ENCODE data around the gene ADAMTS14. TPM values are rescaled to one million over a fixed set of nuclear protein-coding genes. Genes with fewer than 3 reads are reported as not detected.
"Not testable (repeated sequence)": the region's sequence is repeated elsewhere in the genome, so short reads cannot be mapped to it uniquely, and the experiment has no call there.

The ADAMTS14 gene
- total and polyA plus RNA-seq, 4 experiments from 2014 or later, result not detected

DNA sequence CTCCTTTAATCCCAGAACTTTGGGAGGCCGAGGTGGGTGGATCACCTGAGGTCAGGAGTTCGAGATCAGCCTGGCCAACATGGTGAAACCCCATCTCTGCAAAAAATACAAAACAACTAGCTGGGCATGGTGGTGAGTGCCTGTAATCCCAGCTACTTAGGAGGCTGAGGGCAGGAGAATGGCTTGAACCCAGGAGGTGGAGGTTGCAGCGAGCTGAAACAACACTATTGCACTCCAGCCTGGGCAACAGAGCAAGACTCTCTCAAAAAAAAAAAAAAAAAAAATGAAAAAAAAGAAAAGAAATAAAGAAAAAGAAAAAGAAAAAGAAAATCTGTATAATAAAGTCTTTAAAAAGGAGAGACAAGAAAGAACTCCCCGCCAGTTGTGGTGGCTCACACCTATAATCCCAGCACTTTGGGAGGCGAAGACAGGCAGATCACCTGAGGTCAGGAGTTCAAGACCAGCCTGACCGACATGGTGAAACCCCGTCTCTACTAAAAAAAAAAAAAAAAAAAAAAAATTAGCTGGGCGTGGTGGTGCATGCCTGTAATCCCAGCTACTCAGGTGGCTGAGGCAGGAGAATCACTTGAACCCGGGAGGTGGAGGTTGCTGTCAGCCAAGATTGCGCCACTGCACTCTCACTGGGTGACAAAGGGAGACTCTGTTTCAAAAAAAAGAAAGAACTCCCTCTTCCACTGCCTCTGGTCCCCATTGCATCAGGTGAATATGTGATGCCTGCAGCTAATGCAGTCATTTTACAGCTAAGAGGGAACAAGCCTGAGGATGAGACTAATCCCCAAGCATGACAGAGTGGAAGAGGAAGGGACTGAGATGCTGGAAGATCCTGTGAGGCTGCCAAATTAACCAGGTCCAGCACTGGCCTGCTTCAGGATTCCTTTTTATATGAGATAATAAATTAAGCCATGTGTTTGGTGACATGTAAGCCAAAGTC, 8.6 kb upstream of the ADAMTS14 start:
- H3K4me1 Mint-ChIP-seq; H3K27me3 Mint-ChIP-seq; H3K4me1 ChIP-seq (ENCODE audit: insufficient read depth, low read length); DNase-seq; H3K27ac ChIP-seq (ENCODE audit: low read depth, low read length); H3K9me3 ChIP-seq (ENCODE audit: control insufficient read depth in 1 of 2, low read length in 2 of 2); H3K36me3 Mint-ChIP-seq; H3K27ac Mint-ChIP-seq; POLR2A ChIA-PET (ENCODE audit: partially characterized antibody); H3K27me3 ChIP-seq (ENCODE audit: insufficient read depth, low read length); intact Hi-C loops (cut with micrococcal nuclease); CTCF ChIA-PET (ENCODE audit: partially characterized antibody); H3K9me3 Mint-ChIP-seq; H3K4me3 ChIP-seq (ENCODE audit: low read length in 2 of 2); H3K36me3 ChIP-seq (ENCODE audit: insufficient read depth, low read length); H3K4me3 Mint-ChIP-seq: not testable (repeated sequence)

DNA sequence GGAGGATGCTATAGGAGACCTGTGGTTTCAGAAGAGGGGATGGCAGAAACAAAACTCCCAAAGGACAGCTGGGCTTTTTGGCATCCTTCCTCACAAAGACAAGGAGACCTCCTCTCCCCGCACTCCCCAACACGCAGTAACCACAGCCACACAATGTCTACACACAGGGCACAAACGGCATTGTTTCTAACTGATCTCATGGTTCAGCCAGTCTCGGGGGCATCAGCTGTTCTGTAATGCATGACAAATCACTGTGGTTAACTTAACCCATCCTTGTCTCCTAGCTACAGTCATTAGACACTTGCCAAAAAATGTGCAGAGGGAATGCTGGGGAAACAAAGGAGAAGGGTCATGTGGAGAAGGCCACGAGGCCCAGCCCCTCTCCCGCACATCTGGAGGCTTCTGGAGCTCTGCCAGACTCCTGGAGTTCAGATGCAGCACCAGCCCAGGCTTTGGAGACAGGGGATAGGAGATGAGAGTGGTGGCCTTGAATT, 7.6 kb upstream of the ADAMTS14 start:
- peaks cover 5% of the 10 kb centered on the region for H3K27me3 ChIP-seq (ENCODE audit: insufficient read depth, low read length)

DNA sequence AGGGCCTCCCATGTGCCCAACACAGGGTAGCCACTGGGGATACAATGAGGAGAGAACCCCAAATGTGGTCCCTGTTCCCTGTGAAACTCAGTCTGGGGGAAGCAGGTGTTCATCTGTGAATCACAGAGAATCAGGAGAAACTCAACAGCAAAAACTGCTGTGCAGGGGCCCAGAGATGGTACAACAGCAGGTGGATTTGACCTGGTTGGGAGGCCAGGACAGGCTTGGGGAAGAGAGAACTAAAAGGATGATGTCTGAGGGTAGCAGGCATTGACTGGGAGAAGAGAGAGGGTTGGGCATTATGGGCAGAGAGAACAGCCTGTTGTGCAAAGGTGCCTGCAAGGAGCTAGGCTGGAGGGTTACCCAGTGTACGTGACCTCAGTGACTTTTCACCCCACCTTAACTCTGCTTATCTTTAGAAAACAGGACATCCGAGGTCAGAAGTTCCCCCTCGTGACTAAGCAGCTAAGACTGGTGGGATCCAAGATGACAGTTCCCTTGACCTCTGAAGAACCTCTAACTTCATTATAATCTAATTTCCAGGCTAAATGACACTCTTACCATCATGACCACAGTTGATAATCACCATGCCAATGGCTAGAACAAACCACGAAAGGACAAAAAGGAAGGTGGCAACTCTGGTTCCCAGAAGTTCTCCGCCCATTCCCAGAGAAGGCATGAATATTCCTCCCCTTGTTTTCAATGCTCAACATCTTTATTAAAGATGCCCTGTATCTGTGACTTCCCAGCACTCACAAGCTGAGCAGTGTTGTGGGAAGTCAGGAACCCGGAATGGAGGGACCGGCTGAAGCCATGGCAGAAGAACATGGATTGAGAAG, 5.1 kb upstream of the ADAMTS14 start:
- Mint-ChIP-seq H3K36me3 (no peaks in the 10 kb centered on the region), H3K27ac (peak overlapping the region in 1 of 7 donors; percentile 47), H3K9me3 (peaks cover 0 to 5% (median 0%) of the 10 kb centered on the region in 8 donors), H3K4me1 (peaks cover 0 to 4% (median 3%) of the 10 kb centered on the region in 4 donors), H3K4me3 (no peak overlapping the region), H3K27me3 (peaks cover 12 to 15% of the 10 kb centered on the region in 2 donors)
- CTCF ChIA-PET (ENCODE audit: partially characterized antibody), result no interaction called here
- no peaks in the 10 kb centered on the region for H3K36me3 ChIP-seq (ENCODE audit: insufficient read depth, low read length)
- POLR2A ChIA-PET (ENCODE audit: partially characterized antibody), result no interaction called here
- H3K27ac ChIP-seq (ENCODE audit: low read depth, low read length), result no peak overlapping the region
- no peaks in the 10 kb centered on the region for H3K9me3 ChIP-seq (ENCODE audit: control insufficient read depth in 1 of 2, low read length in 2 of 2)
- intact Hi-C loops (cut with micrococcal nuclease), result no loop called here
- peaks cover 5% of the 10 kb centered on the region for H3K27me3 ChIP-seq (ENCODE audit: insufficient read depth, low read length)
- H3K4me3 ChIP-seq (ENCODE audit: low read length in 2 of 2), result no peak overlapping the region
- no peak for DNase-seq
- H3K4me1 ChIP-seq (ENCODE audit: insufficient read depth, low read length), result no peaks in the 10 kb centered on the region

More for the DNA sequence above, 7.6 kb upstream of the ADAMTS14 start:
- Mint-ChIP-seq H3K27me3 (peaks cover 8 to 11% of the 10 kb centered on the region in 2 donors), H3K36me3 (no peaks in the 10 kb centered on the region), H3K4me1 (no peaks in the 10 kb centered on the region), H3K9me3 (peaks cover 0 to 5% (median 0%) of the 10 kb centered on the region in 8 donors), H3K27ac (no peak overlapping the region), H3K4me3 (no peak overlapping the region)
- Histone ChIP-seq H3K27ac (ENCODE audit: low read depth, low read length) (no peak overlapping the region), H3K4me1 (ENCODE audit: insufficient read depth, low read length) (no peaks in the 10 kb centered on the region), H3K9me3 (ENCODE audit: control insufficient read depth in 1 of 2, low read length in 2 of 2) (no peaks in the 10 kb centered on the region), H3K36me3 (ENCODE audit: insufficient read depth, low read length) (no peaks in the 10 kb centered on the region), H3K4me3 (ENCODE audit: low read length in 2 of 2) (no peak overlapping the region)
- intact Hi-C loops (cut with micrococcal nuclease), result no loop called here
- ChIA-PET CTCF (ENCODE audit: partially characterized antibody) (no interaction called here), POLR2A (ENCODE audit: partially characterized antibody) (no interaction called here)
- DNase-seq, result no peak

DNA sequence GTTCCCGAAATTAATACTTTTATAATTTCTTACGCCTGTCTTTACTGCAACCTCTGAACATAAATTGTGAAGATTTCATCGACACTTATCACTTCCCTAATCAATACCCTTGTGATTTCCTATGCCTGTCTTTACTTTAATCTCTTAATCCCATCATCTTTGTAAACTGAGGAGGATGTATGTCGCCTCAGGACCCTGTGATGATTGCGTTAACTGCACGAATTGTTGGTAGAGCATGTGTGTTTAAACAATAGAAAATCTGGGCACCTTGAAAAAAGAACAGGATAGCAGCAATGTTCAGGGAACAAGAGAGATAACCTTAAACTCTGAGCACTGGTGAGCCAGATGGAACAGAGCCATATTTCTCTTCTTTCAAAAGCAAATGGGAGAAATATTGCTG, 4.5 kb upstream of the ADAMTS14 start:
- DNase-seq; POLR2A ChIA-PET (ENCODE audit: partially characterized antibody); H3K9me3 ChIP-seq (ENCODE audit: control insufficient read depth in 1 of 2, low read length in 2 of 2); H3K4me3 Mint-ChIP-seq; H3K27ac Mint-ChIP-seq; H3K9me3 Mint-ChIP-seq; H3K4me3 ChIP-seq (ENCODE audit: low read length in 2 of 2); H3K4me1 Mint-ChIP-seq; H3K27me3 ChIP-seq (ENCODE audit: insufficient read depth, low read length); CTCF ChIA-PET (ENCODE audit: partially characterized antibody); H3K36me3 Mint-ChIP-seq; H3K36me3 ChIP-seq (ENCODE audit: insufficient read depth, low read length); H3K4me1 ChIP-seq (ENCODE audit: insufficient read depth, low read length); H3K27ac ChIP-seq (ENCODE audit: low read depth, low read length); intact Hi-C loops (cut with micrococcal nuclease): not testable (repeated sequence)
- peaks cover 12 to 15% of the 10 kb centered on the region in 2 donors for H3K27me3 Mint-ChIP-seq

DNA sequence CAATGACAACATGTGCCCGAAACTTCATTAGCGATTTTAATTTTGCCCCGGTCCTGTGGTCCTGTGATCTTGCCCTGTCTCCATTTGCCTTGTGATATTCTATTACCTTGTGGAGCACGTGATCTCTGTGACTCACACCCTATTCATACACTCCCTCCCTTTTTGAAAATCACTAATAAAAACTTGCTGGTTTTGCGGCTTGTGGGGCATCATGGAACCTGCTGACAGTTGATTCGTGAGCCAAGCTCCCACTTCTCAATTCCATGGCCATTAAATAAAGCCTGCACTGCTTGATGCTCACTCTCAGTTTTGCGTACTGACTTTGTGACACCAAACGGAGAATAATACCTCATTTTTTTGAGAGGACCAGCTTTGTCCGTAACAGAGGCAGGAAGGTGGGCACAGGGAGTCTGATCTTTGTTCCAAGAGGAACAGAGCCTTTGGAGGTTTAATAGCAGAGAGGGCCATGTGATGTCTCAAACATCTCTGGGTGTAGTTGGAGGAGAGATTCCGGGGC, 3.8 kb upstream of the ADAMTS14 start:
- Mint-ChIP-seq H3K27me3 (peaks cover 18% of the 10 kb centered on the region in 2 donors), H3K4me3 (no peak overlapping the region), H3K9me3 (peaks cover 0 to 4% (median 0%) of the 10 kb centered on the region in 8 donors), H3K36me3 (no peaks in the 10 kb centered on the region), H3K27ac (peak overlapping the region in 1 of 7 donors; percentile 50), H3K4me1 (peaks cover 4 to 11% (median 8%) of the 10 kb centered on the region in 4 donors)
- ChIA-PET CTCF (ENCODE audit: partially characterized antibody) (no interaction called here), POLR2A (ENCODE audit: partially characterized antibody) (no interaction called here)
- no peak for DNase-seq
- H3K36me3 ChIP-seq (ENCODE audit: insufficient read depth, low read length), result no peaks in the 10 kb centered on the region
- H3K27me3 ChIP-seq (ENCODE audit: insufficient read depth, low read length), result peaks cover 5% of the 10 kb centered on the region
- no peak overlapping the region for H3K27ac ChIP-seq (ENCODE audit: low read depth, low read length)
- intact Hi-C loops (cut with micrococcal nuclease), result no loop called here
- no peaks in the 10 kb centered on the region for H3K4me1 ChIP-seq (ENCODE audit: insufficient read depth, low read length)
- H3K9me3 ChIP-seq (ENCODE audit: control insufficient read depth in 1 of 2, low read length in 2 of 2), result no peaks in the 10 kb centered on the region
- H3K4me3 ChIP-seq (ENCODE audit: low read length in 2 of 2), result no peak overlapping the region

DNA sequence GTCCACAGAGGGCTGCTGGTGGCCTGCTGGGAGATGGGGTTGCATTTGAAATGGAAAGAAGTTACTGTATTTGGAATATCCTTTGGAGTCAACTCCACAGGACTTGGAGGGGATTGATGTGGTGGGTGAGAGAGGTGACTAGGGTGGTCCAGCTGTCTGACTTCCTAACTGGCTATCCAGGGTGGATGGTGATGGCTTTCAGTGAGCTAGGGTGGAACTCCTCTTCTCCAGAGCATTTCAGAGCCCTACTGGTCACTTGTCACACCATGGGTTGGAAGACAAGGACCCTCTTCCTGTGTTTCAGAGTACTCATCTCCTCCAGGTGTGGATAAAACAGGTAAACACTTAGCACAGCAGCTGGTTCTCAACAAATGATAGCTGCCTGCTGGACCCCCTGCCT, 3.3 kb upstream of the ADAMTS14 start:
- peaks cover 19 to 21% of the 10 kb centered on the region in 2 donors for H3K27me3 Mint-ChIP-seq
- Histone ChIP-seq H3K9me3 (ENCODE audit: control insufficient read depth in 1 of 2, low read length in 2 of 2) (no peaks in the 10 kb centered on the region), H3K36me3 (ENCODE audit: insufficient read depth, low read length) (no peaks in the 10 kb centered on the region), H3K27me3 (ENCODE audit: insufficient read depth, low read length) (peaks cover 5% of the 10 kb centered on the region), H3K4me1 (ENCODE audit: insufficient read depth, low read length) (no peaks in the 10 kb centered on the region), H3K4me3 (ENCODE audit: low read length in 2 of 2) (no peak overlapping the region), H3K27ac (ENCODE audit: low read depth, low read length) (no peak overlapping the region)
- no peak for DNase-seq
- no peaks in the 10 kb centered on the region for H3K36me3 Mint-ChIP-seq
- ChIA-PET POLR2A (ENCODE audit: partially characterized antibody) (no interaction called here), CTCF (ENCODE audit: partially characterized antibody) (no interaction called here)
- H3K4me3 Mint-ChIP-seq, result no peak overlapping the region
- H3K27ac Mint-ChIP-seq, result no peak overlapping the region
- intact Hi-C loops (cut with micrococcal nuclease), result no loop called here
- H3K4me1 Mint-ChIP-seq, result peaks cover 4 to 11% (median 8%) of the 10 kb centered on the region in 4 donors
- peaks cover 0 to 4% (median 0%) of the 10 kb centered on the region in 8 donors for H3K9me3 Mint-ChIP-seq

DNA sequence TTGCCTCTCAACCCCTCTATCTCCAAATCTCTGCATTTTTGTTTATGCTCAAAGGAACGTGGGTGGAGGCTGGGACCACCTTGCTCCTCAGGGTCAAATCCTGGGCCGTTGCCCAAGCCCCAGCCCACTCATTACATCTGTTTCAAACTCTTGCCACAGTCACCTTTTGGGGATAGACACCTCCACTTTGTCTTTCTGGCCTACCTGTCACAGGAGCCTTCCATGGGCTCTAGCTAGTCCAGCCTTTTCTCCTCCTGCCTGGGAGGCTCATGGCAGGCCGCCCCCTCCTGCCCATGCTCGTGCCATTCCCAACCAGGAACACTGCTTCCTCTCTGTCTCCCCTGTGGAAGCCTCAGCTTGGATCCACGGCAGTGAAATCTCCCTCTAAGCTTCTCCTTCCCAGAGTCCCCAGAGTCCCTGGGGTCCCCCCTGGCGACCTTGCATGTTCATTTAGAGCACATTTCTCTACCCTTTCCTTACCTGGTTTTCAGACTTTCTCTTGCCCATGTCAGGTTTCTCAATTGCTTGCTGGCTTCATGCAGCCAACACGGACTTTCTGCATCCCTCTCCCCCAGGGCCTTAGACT, 2.5 kb upstream of the ADAMTS14 start:
- H3K27me3 ChIP-seq (ENCODE audit: insufficient read depth, low read length), result peaks cover 5% of the 10 kb centered on the region
- H3K27ac ChIP-seq (ENCODE audit: low read depth, low read length), result no peak overlapping the region
- H3K4me1 ChIP-seq (ENCODE audit: insufficient read depth, low read length), result no peaks in the 10 kb centered on the region
- no peaks in the 10 kb centered on the region for H3K36me3 ChIP-seq (ENCODE audit: insufficient read depth, low read length)
- ChIA-PET POLR2A (ENCODE audit: partially characterized antibody) (no interaction called here), CTCF (ENCODE audit: partially characterized antibody) (no interaction called here)
- no peaks in the 10 kb centered on the region for H3K9me3 ChIP-seq (ENCODE audit: control insufficient read depth in 1 of 2, low read length in 2 of 2)
- peaks cover 19 to 25% of the 10 kb centered on the region in 2 donors for H3K27me3 Mint-ChIP-seq
- no peak overlapping the region for H3K4me3 ChIP-seq (ENCODE audit: low read length in 2 of 2)
- H3K27ac Mint-ChIP-seq, result no peak overlapping the region
- H3K36me3 Mint-ChIP-seq, result no peaks in the 10 kb centered on the region
- peaks cover 0 to 4% (median 0%) of the 10 kb centered on the region in 8 donors for H3K9me3 Mint-ChIP-seq
- no peak overlapping the region for H3K4me3 Mint-ChIP-seq
- DNase-seq, result no peak
- intact Hi-C loops (cut with micrococcal nuclease), result no loop called here
- H3K4me1 Mint-ChIP-seq, result peaks cover 4 to 11% (median 8%) of the 10 kb centered on the region in 4 donors

All from CD4-positive, alpha-beta memory T cell (primary cell).